Caki2 (cell line): ENCODE results near the gene SNX27. TPM values are rescaled to one million over a fixed set of nuclear protein-coding genes. Genes with fewer than 3 reads are reported as not detected.

Source experiments
- DNase-seq: peaks from one replicate; pipeline ENCODE4 v3.0.0-alpha.2; 2015; ENCODE audit warnings: low read depth
- in situ Hi-C: cut with HindIII; loops from 2 replicates; pipeline ENCODE4 v1.10.0; 2016; ENCODE audit warnings: low sequenced_read_pairs, low pct_unique_long_range_greater_than_20kb, mixed read lengths
- total RNA-seq: library from RNA; depleted of rRNA; stranded (reverse); fragments of >200 nt; shearing (Covaris generic); gene quantifications from 2 replicates; pipeline ENCODE4 v1.2.3, GENCODE V29; 2014; ENCODE audit warnings: low replicate concordance; rRNA removed

Gene SNX27
- 8.7 and 32.6 TPM in 2 replicates for total RNA-seq

GRCh38 chr1:151611832-151612500 is at the start of gene SNX27:
Gene SNX27 (plus strand): TSS chr1:151612050. CDS start chr1:151612202, 152 bp downstream.
- peak; percentile 84 for DNase-seq
- in situ Hi-C loops = no loop called here

- no peak for DNase-seq
- in situ Hi-C loops = no loop called here
Measured at GRCh38 chr1:151562661-151563060, 49.2 kb upstream of the SNX27 start.

- in situ Hi-C loops = no loop called here
- DNase-seq = no peak
Measured at GRCh38 chr1:151563376-151563775, 48.5 kb upstream of the SNX27 start.

GRCh38 chr1:151565502-151566189 is 46.2 kb upstream of the SNX27 start:
- in situ Hi-C loops = no loop called here
- no peak for DNase-seq

- in situ Hi-C loops = no loop called here
- DNase-seq = no peak
Measured at GRCh38 chr1:151568626-151569088, 43.2 kb upstream of the SNX27 start.

- DNase-seq = no peak
- in situ Hi-C loops = no loop called here
Measured at GRCh38 chr1:151570819-151571218, 41.0 kb upstream of the SNX27 start.

GRCh38 chr1:151574575-151575529 is 37.0 kb upstream of the SNX27 start:
- in situ Hi-C loops = no loop called here
- no peak for DNase-seq

GRCh38 chr1:151577173-151577572 is 34.7 kb upstream of the SNX27 start:
- in situ Hi-C loops = no loop called here
- no peak for DNase-seq

- in situ Hi-C loops = no loop called here
- no peak for DNase-seq
Measured at GRCh38 chr1:151578941-151579340, 32.9 kb upstream of the SNX27 start.

GRCh38 chr1:151579436-151580225 is 32.2 kb upstream of the SNX27 start:
- in situ Hi-C loops = no loop called here
- no peak for DNase-seq

- in situ Hi-C loops = no loop called here
- no peak for DNase-seq
Measured at GRCh38 chr1:151581451-151581850, 30.4 kb upstream of the SNX27 start.

- DNase-seq = peak; percentile 34
- in situ Hi-C loops = no loop called here
Measured at GRCh38 chr1:151581921-151582320, 29.9 kb upstream of the SNX27 start.

- in situ Hi-C loops = no loop called here
- DNase-seq = no peak
Measured at GRCh38 chr1:151583796-151584195, 28.1 kb upstream of the SNX27 start.

- in situ Hi-C loops = no loop called here
- no peak for DNase-seq
Measured at GRCh38 chr1:151584278-151584677, 27.6 kb upstream of the SNX27 start.

- in situ Hi-C loops = no loop called here
- DNase-seq = no peak
Measured at GRCh38 chr1:151584780-151585179, 27.1 kb upstream of the SNX27 start.

GRCh38 chr1:151585622-151586021 is 26.2 kb upstream of the SNX27 start:
- in situ Hi-C loops = no loop called here
- peak; percentile 75 for DNase-seq

- in situ Hi-C loops = no loop called here
- no peak for DNase-seq
Measured at GRCh38 chr1:151590961-151591360, 20.9 kb upstream of the SNX27 start.

GRCh38 chr1:151593730-151594129 is 18.1 kb upstream of the SNX27 start:
- in situ Hi-C loops = no loop called here
- no peak for DNase-seq
